Hematopoietic multipotent progenitor cell treated with erythropoietin and hydrocortisone succinate and interleukin-3 and kit ligand, for 15 days (in vitro differentiated cells): ENCODE data around the gene CCL5.
"Not testable (repeated sequence)": the region's sequence is repeated elsewhere in the genome, so short reads cannot be mapped to it uniquely, and the experiment has no call there.

Experiments used
- DNase-seq: peaks from one replicate; pipeline ENCODE4 v3.0.0-alpha.2; 2015; ENCODE audit warnings: low spot score

The CCL5 gene

DNA sequence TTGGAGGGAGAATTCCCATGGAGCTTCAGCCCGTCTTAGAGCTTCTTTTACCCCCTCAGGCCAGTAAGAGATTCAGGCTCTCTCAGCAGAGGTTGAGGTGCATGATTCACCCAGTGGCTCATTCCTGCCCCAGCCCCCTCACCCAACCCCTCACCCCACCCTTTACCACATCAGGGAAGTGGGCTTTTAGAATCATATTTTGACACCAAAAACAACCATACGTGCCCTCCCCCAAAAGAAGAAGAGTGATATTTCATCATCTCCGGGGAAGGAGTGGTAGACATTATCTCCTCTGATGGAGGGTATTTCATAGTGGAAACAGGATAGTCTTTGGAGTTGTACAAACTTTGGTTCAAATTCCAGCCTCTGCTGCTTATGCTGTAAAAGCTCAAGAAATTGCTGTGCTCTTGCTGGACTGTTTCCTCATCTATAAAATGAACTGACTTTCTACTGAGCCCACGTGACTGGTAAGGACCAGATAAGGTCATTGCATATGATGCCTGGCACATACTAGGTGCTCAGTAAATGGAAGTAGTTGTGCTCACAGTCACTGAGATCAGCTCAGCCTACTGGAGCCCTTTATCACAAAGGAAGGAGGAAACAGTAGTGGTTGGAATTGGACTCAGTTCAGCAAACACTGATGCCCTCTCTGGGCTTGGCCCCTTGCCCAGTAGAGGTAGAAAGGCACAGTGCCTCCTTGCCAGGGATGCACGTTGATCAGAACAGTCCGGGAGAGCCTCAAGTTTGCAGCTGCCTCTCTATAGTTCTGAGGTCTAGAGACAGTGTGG is 18.3 kb upstream of the CCL5 start:
- no peak for DNase-seq

DNA sequence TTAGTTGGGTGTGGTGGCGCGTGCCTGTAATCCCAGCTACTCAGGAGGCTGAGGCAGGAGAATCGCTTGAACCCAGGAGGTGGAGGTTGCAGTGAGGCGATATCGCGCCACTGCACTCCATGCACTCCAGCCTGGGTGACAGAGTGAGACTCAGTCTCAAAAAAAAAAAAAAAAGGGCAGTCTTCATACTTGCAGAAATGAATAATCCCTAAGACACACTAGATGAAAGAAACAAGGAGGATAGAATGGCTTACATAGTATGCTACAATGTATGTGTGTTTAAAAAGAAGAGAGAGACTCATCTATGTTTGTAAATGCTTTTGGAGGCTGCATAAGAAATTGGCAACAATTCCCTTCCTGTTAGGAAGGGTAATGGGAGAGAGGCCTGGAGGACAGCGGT is 17.6 kb upstream of the CCL5 start:
- DNase-seq, result not testable (repeated sequence)

DNA sequence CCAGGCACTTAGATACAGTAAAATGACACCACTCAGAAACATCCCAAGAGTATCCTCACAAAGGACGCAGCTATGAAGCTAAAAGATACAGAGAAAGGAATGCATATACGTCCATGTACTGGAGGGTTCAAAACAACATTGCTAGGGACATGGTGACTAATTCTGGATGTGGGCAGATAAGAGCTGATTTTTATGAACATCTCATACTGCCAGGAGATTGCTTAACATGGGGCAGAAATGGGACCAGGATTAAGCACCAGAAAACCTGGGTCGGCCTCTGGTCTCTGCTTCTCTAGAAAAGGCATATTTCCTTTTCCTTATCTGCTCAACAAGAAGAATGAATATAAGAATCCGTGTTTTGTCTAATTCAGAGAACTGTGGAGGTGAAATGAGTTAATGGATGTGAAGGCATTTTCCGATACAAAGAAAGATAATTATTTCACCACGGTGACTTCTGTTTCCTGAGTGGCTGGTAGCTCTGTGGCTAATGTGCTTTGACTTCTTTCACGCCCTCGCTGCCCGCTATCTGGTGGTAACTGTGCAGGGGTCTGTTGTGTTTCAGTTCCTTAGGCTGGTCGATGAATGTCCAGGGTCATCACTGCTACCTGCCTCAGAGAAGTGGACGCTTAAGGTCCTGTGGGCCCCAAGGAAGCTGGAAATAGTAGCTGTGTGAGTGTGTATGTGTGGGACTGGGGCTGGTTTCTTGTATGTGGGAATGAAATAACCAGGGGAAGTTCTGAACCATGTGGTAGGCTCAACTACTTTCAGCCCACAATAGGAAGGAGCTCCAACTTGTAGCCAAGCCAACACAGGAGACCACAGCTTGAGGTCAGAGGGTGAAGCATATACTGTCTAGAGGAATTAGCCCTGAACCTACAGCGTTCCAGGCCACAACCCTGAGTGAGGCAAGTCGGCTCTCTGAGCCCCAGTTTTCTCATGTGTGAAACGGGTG is 15.8 kb upstream of the CCL5 start:
- no peak for DNase-seq

GRCh38 chr17:35894206-35894605 is 14.0 kb upstream of the CCL5 start:
- no peak for DNase-seq

DNA sequence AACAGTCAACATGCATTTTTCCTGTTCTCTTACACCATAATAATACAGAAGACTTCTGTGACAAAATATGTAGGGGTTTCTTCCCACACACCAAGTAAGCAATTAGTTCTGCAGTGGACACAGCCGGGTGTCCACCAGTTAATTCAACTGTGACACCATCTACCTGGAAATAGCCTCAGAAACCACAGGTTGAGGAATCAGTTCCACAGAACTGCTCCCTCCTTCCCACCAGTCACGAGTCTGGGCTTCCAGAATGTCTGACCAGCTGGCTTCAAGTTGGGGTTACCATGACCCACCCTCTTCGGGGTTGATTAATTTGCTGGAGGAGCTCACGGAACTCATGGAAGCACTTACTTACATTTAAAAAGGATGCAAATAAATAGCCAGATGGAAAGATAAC is 13.6 kb upstream of the CCL5 start:
- DNase-seq, result no peak

GRCh38 chr17:35892091-35893035 is 12.2 kb upstream of the CCL5 start:
- no peak for DNase-seq

DNA sequence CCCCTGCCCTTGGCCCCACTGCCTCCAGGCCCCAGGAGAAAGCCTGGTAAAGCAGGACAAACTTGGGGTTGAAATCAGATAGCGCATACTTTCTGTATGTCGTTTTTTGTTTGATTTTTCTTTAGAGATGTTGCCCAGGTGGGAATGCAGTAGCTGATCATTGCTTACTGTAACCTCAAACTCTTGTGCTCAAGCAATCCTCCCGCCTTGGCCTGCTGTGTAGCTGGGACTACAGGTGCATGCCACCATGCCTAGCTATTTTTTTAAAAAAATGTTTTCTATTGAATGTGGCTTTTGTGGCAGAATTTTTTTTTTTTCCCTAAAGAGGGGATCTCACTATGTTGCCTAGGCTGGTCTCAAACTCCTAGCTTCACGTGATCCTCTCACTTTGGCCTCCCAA is 11.1 kb upstream of the CCL5 start:
- no peak for DNase-seq

- no peak for DNase-seq
Observed at GRCh38 chr17:35890774-35891155, 10.6 kb upstream of the CCL5 start.

DNA sequence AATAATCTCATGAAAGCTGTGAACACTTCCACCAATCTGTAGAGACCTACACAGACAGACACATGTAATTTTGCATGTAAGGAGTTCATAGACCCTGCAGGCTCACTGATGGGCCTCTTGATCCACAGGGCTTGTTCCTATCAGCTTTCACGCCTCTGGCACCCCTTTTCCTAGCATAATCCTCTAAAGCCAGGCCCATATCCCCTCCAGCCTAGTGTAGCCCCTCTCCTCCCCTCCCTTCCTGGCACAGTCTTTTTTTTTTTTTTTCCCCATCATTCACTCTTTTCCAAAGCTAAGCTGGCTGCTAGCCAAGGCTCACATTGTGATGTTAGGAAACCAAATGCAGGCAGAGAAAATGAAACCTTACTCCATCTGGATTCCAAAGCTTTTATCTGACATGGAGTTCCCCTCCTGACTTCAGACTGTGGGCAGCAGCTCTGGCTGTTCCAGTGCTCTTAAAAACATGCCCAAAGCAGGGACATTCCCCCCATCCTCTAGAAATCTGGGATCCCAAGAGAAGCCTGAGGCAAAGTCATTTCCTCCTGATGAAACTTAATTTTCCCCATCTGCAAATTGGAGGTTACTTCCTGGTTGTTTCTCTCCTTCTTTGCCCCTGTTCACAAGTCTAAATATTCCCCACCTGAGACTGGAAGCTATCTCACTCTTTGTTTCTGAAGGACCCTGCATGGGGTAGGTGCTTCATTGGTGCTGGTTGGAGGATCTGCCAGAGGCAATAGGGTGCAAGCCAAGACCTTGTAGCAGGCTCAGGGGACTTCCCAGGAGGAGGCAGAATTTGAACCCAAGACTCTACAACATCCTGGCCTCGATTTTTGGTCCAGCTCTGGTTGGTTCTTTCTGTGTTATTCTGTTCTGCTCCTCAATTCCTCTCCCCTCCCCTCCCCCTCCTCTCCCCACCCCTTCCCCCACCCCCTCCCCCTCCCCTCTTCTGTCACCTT is 9.9 kb upstream of the CCL5 start:
- DNase-seq, result no peak

GRCh38 chr17:35889241-35889640 is 9.1 kb upstream of the CCL5 start:
- no peak for DNase-seq

DNA sequence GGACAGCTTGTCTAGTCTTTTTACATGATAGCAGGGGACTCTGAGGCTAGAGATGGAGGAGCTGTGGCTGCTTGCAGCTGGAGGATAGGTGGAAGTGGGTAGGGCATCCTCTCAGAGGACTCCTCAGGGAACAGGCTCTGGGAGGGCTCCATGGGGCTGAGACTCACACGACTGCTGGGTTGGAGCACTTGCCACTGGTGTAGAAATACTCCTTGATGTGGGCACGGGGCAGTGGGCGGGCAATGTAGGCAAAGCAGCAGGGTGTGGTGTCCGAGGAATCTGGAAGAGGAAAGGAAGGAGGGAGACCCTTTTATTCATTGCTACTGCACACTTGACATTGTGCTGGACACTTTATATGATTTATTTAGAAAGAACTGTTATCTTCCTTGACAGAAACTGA is 1.8 kb downstream of the CCL5 start:
- DNase-seq, result no peak

DNA sequence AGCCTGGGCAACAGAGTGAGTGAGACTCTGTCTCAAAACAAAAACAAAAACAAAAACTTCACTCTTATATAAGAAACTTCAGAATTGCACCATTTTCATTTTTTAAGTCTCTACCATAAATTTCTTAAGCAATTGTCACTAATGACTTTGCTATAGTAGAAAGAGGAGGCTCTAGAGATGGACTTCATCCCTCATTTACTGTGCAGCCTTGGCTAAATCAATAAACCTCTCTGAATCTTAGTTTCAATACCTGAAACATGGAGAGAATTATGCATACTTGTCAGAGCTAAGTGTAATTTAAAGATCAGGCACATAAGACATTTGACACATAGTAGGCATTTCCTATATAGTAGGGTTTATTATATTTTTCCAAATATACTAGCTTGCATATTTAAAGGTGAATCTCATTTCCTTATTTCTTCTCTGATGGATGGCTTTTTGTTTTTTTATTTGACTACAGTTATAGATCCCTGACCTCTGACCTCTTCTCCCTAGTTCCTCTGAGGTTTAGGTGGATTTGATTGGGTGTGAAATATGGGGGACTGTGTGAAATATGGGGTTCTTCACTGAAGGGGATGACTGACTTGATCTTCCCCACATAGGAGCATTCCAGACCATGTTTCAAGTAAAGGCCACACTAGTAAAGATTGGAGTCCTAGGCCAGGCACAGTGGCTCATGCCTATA is 2.7 kb downstream of the CCL5 start:
- no peak for DNase-seq

DNA sequence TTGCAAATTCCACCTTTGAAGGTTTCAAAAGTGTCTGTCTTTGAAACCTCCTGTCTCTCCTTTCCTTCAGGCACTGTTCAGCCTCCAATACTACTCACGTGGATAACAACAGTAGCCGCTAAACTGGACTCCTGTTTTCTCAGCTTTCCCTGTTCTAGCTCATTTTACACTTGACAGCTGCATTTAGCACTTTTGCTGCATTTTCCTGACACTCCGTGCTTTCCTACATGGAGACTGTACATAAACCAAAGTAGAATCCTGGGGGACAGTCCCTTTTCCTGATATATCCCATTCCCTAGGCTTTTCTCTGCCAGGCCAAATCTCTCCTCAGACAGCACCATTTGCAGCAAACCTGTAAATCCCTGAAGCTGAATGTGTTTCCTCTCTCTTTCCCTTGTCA is 3.6 kb downstream of the CCL5 start:
- no peak for DNase-seq

DNA sequence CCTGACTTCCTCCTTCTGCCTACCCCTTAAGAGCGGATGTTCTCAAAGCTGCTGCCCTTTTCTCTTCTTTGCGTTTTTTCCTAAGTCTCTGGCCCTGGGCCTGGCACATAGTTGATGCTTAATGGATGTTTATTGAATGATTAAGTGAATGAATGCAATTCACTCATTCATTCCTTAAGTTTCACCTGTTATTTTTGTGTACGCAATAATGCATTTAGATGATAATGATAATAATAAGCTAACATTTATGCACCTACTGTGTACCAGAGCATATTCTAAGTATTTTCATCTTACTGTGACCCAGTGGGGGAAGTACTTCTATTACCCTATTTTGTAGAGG is 4.4 kb downstream of the CCL5 start:
- DNase-seq, result no peak

DNA sequence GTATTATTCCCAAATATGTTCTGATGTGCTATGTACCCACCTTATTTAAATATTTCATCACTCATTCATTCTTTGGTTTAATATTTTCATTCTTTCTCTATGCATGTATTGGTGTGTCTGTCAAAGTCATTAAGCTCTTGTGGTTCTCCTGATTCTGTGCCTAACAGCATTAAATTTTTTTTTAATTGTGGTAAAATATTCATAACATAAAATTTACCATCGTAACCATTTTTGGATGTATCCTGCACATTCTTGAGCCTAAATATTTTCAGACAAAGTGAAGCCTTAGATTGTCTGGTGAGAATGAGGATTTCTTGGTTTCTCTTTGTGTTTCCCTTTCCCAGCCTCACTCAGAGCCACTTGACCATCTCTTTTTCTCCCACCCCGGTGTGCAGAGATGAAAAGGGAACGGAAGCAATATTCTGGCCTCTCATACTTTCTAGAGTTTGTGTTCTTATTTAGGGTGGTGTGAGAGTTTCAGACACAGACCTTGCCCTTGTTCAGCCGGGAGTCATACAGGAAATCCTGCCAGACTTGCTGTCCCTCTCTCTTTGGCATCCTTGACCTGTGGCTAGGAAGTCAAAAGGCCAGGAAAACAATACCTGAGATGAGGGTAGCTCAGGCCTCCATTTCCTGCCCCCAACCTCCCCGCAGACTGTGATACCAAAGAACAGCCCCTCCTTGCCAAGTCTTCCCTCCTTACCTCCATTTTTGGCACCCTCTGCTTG is 4.9 kb downstream of the CCL5 start:
- no peak for DNase-seq

DNA sequence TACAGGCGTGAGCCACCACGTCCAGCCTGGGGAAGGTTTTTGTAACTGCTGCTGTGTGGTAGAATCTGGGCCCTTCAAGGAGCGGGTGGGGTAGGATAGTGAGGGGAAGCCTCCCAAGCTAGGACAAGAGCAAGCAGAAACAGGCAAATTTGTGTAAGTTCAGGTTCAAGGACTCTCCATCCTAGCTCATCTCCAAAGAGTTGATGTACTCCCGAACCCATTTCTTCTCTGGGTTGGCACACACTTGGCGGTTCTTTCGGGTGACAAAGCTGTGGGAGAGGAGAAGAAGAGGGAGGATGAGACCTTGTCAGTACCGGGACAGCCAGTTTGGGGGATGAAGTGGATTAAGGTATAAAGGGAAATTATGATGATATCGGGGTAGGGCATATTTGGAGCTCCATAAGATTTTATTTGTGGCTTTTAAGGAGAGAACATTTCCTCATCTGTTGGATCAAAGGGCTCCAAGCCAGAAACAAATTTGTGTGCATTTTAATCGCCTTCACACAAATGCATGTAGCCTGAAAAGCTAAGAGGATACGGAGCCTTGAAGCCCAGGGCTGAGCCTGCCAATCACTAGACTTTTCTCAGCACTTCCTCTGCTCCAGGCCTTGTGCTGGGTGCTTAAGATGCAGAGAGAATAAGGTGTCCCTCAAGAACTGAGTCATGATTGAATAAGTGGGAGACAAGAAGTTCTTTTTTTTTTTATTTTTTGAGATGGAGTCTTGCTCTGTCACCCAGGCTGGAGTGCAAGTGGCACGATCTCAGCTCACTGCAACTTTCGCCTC is 7.8 kb downstream of the CCL5 start:
- no peak for DNase-seq

DNA sequence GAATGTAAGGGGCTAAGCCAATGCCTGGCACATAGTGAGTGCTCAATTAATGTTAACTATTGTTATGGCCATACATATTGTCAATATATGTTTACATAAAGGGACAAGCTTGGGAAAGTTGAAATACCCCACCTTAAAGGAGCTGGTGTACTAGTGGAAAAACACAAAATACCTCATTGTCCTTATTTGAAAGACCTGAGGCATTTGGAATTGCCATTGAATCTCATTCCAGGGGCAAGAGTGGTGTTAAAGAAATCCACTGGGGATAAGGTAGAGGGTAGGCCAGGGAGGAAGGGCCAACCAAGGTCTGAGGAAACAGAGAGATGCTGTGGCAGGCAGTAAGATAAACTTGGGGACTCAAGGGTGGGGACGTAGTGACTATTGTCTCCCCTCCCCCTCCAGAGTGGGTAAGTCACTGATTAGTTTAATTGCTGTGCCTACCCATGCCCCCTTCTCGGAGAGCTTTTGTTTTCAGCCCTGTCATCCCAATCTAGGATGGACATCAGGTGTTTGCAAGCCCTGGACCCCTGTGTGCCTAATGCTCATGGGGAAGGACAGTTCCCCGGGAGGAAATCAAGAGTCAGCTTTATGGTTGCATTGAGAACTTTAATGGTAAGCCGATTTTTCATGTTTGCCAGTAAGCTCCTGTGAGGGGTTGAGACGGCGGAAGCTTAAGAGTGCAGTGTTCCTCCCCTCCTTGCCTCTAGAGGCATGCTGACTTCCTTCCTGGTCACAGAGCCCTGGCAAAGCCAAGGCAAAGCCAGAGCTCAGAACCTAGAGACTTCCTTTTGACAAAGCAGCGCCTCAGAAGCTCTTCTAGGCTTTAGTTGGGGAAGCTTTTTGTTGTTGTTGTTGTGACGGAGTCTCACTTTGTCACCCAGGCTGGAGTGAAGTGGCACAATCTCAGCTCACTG is 9.0 kb downstream of the CCL5 start:
- no peak for DNase-seq

GRCh38 chr17:35868737-35869136 is 11.4 kb downstream of the CCL5 start, which contains the start of gene HEATR9:
Gene HEATR9, minus strand, starts transcription at chr17:35868891. Its CDS starts 149 bp downstream, at chr17:35868742.
- DNase-seq, result no peak
